HepG2 (cell line): Measurements from ENCODE around the gene LEMD2. TPM values are rescaled to one million over a fixed set of nuclear protein-coding genes. Genes with fewer than 3 reads are reported as not detected.

Source experiments
- ARID3A ChIP-seq: IDR thresholded peaks from 2 replicates; pipeline ENCODE4 v1.6.1; 2012; ENCODE audit warnings: low read depth, low read length, improper control_type of control experiment
- GTF3A ChIP-seq: sonication (generic); formaldehyde crosslinking; conservative IDR thresholded peaks from 2 replicates; pipeline ENCODE4 v1.4.0; 2020; ENCODE audit warnings: mild to moderate bottlenecking, missing genetic modification reagents
- GZF1 ChIP-seq: sonication (generic); formaldehyde crosslinking; IDR thresholded peaks from 2 replicates; pipeline ENCODE4 v1.5.1; 2020; ENCODE audit warnings: mild to moderate bottlenecking, missing genetic modification reagents
- HOXA3 ChIP-seq: sonication (generic); formaldehyde crosslinking; IDR thresholded peaks from 2 replicates; pipeline ENCODE4 v1.5.0; 2020; ENCODE audit warnings: missing genetic modification reagents
- ISX ChIP-seq: sonication (generic); formaldehyde crosslinking; conservative IDR thresholded peaks from 2 replicates; pipeline ENCODE4 v1.5.0; 2020; ENCODE audit warnings: missing genetic modification reagents
- KLF15 ChIP-seq: sonication (generic); formaldehyde crosslinking; IDR thresholded peaks from 2 replicates; pipeline ENCODE4 v1.8.1; 2023; ENCODE audit warnings: borderline replicate concordance, mild to moderate bottlenecking, inconsistent platforms, missing genetic modification reagents, mixed read lengths
- NFE2 ChIP-seq: sonication (generic); formaldehyde crosslinking; IDR thresholded peaks from 2 replicates; pipeline ENCODE4 v1.4.0; 2020; ENCODE audit warnings: missing genetic modification reagents
- NR2C2 ChIP-seq: sonication (generic); formaldehyde crosslinking; IDR thresholded peaks from 2 replicates; pipeline ENCODE4 v1.4.0; 2020; ENCODE audit warnings: missing genetic modification reagents, mild to moderate bottlenecking, moderate library complexity, borderline replicate concordance
- RBFOX2 ChIP-seq: fragments of 200-400 bp; formaldehyde crosslinking; IDR thresholded peaks from 2 replicates; pipeline ENCODE4 v1.6.1; 2017; ENCODE audit warnings: low read depth, mild to moderate bottlenecking, low read length
- RELA ChIP-seq: sonication (generic); formaldehyde crosslinking; IDR thresholded peaks from 2 replicates; pipeline ENCODE4 v1.4.0; 2020; ENCODE audit warnings: missing genetic modification reagents
- SMYD3 ChIP-seq: sonication (generic); formaldehyde crosslinking; IDR thresholded peaks from 2 replicates; pipeline ENCODE4 v1.8.1; 2023; ENCODE audit warnings: mild to moderate bottlenecking, missing genetic modification reagents
- TEAD2 ChIP-seq: sonication (generic); formaldehyde crosslinking; IDR thresholded peaks from 2 replicates; pipeline ENCODE4 v1.9.0; 2021; ENCODE audit warnings: missing genetic modification reagents
- TP53 ChIP-seq: sonication (generic); formaldehyde crosslinking; conservative IDR thresholded peaks from 2 replicates; pipeline ENCODE4 v1.4.0; 2020; ENCODE audit warnings: missing genetic modification reagents
- ZBED4 ChIP-seq: sonication (generic); formaldehyde crosslinking; IDR thresholded peaks from 2 replicates; pipeline ENCODE4 v1.4.0; 2020; ENCODE audit warnings: missing genetic modification reagents, borderline replicate concordance
- ZNF207 ChIP-seq: fragments of 450-650 bp; IDR thresholded peaks from 2 replicates; pipeline ENCODE4 v1.6.1; 2016; ENCODE audit warnings: antibody characterized with exemption, borderline replicate concordance
- ZNF234 ChIP-seq: sonication (generic); formaldehyde crosslinking; conservative IDR thresholded peaks from 2 replicates; pipeline ENCODE4 v1.5.1; 2020; ENCODE audit warnings: mild to moderate bottlenecking, missing genetic modification reagents
- ZNF24 ChIP-seq: fragments of 450-650 bp; IDR thresholded peaks from 2 replicates; pipeline ENCODE4 v1.6.1; 2017; ENCODE audit warnings: antibody characterized with exemption, mild to moderate bottlenecking
- ZNF264 ChIP-seq: sonication (generic); formaldehyde crosslinking; IDR thresholded peaks from 2 replicates; pipeline ENCODE4 v1.4.0; 2020; ENCODE audit warnings: missing genetic modification reagents
- ZNF296 ChIP-seq: sonication (generic); formaldehyde crosslinking; conservative IDR thresholded peaks from 2 replicates; pipeline ENCODE4 v1.5.0; 2020; ENCODE audit warnings: mild to moderate bottlenecking, missing genetic modification reagents
- ZNF354B ChIP-seq: sonication (generic); formaldehyde crosslinking; IDR thresholded peaks from 2 replicates; pipeline ENCODE4 v1.8.0; 2022; ENCODE audit warnings: mild to moderate bottlenecking, missing genetic modification reagents
- ZNF441 ChIP-seq: sonication (generic); formaldehyde crosslinking; IDR thresholded peaks from 2 replicates; pipeline ENCODE4 v1.7.0; 2021; ENCODE audit warnings: missing genetic modification reagents, borderline replicate concordance
- ZNF564 ChIP-seq: sonication (generic); formaldehyde crosslinking; IDR thresholded peaks from 2 replicates; pipeline ENCODE4 v1.8.1; 2023; ENCODE audit warnings: mild to moderate bottlenecking, missing genetic modification reagents
- ZNF670 ChIP-seq: sonication (generic); formaldehyde crosslinking; IDR thresholded peaks from 2 replicates; pipeline ENCODE4 v1.8.0; 2022; ENCODE audit warnings: mild to moderate bottlenecking, missing genetic modification reagents, borderline replicate concordance
- ZNF800 ChIP-seq: sonication (generic); formaldehyde crosslinking; IDR thresholded peaks from 2 replicates; pipeline ENCODE4 v1.4.0; 2020; ENCODE audit warnings: missing genetic modification reagents
- polyA plus RNA-seq, 8 experiments: library from polyadenylated mRNA; depleted of rRNA in 3 of 8; stranded (reverse) in 7 of 8; unstranded in 1 of 8; fragments of >200 nt; fragmentation: Illumina TruSeq in 4 of 8; extraction: Trizol in 4 of 8; gene quantifications; 2 replicates each; pipeline versions ENCODE4 v1.2.1 to v1.2.3, GENCODE V29; 2011 to 2016; ENCODE audit warnings: low read depth in 4 of 8, missing spikeins in 1 of 8, mixed read lengths in 1 of 8; ENCODE audit not compliant: insufficient read depth in 1 of 8
- total RNA-seq, 5 experiments: library from RNA; depleted of rRNA; stranded (reverse); fragments of >200 nt; fragmentation: Illumina TruSeq; extraction: Trizol; gene quantifications; 2 replicates each; pipeline ENCODE4 v1.2.3, GENCODE V29; 2016; ENCODE audit warnings: low read depth in 1 of 5

Gene LEMD2
- total and polyA plus RNA-seq, 2 of the 13 experiments (the other 11 are each of a cell fraction or from before 2014, with no cell fraction given) = 45.2 to 62.9 TPM

GRCh38 chr6:33740204-33740608, 48.7 kb downstream of the LEMD2 start (continued):
- TF ChIP-seq ZNF264 (no peak), ZNF24 (no peak), RELA (no peak), ZBED4 (CRISPR knock-in tag) (peak; percentile 27; the same call in 1 of the 2 replicates), ISX (CRISPR knock-in tag) (no peak), ZNF234 (CRISPR knock-in tag) (no peak), HOXA3 (CRISPR knock-in tag) (no peak), ARID3A (no peak), NFE2 (no peak), TEAD2 (CRISPR knock-in tag) (no peak), GZF1 (CRISPR knock-in tag) (no peak), SMYD3 (CRISPR knock-in tag) (no peak), ZNF564 (CRISPR knock-in tag) (no peak), ZNF800 (CRISPR knock-in tag) (no peak), TP53 (no peak), GTF3A (no peak), ZNF207 (no peak), ZNF296 (CRISPR knock-in tag) (no peak), ZNF441 (CRISPR knock-in tag) (no peak), NR2C2 (peak; percentile 34; the same call in 1 of the 2 replicates), KLF15 (no peak; the same call in 1 of the 2 replicates), ZNF670 (no peak), RBFOX2 (no peak), ZNF354B (CRISPR knock-in tag) (no peak)
